Measurements from ENCODE around the gene MGLL.

The MGLL gene

GRCh38 chr3:127747066-127747465 is 75.2 kb downstream of the MGLL start:
- intact Hi-C loops (cut with DNase I): no loop called here
- DNase-seq: peak in 1 of 10 donors; percentile 40

GRCh38 chr3:127746400-127747057 is 75.8 kb downstream of the MGLL start:
- peak in 1 of 10 donors; percentile 26 for DNase-seq
- intact Hi-C loops (cut with DNase I): no loop called here

GRCh38 chr3:127745656-127746399 is 76.5 kb downstream of the MGLL start:
- intact Hi-C loops (cut with DNase I): no loop called here
- DNase-seq: peak in 1 of 10 donors; percentile 66

GRCh38 chr3:127744875-127745274 is 77.4 kb downstream of the MGLL start:
- DNase-seq: peak in 1 of 10 donors; percentile 36
- intact Hi-C loops (cut with DNase I): no loop called here

- peak in 1 of 10 donors; percentile 61 for DNase-seq
- intact Hi-C loops (cut with DNase I): no loop called here
Measured at GRCh38 chr3:127744253-127744815, 78.0 kb downstream of the MGLL start.

GRCh38 chr3:127743351-127744252 is 78.7 kb downstream of the MGLL start:
- intact Hi-C loops (cut with DNase I): no loop called here
- DNase-seq: peak in 1 of 10 donors; percentile 52

GRCh38 chr3:127742580-127742979 is 79.7 kb downstream of the MGLL start:
- peak in 1 of 10 donors; percentile 48 for DNase-seq
- intact Hi-C loops (cut with DNase I): no loop called here

GRCh38 chr3:127741690-127742089 is 80.6 kb downstream of the MGLL start:
- intact Hi-C loops (cut with DNase I): no loop called here
- DNase-seq: no peak

- intact Hi-C loops (cut with DNase I): no loop called here
Measured at GRCh38 chr3:127741246-127741645, 81.1 kb downstream of the MGLL start.

GRCh38 chr3:127740136-127740915 is 82.0 kb downstream of the MGLL start:
- intact Hi-C loops (cut with DNase I): no loop called here
- DNase-seq: peak in 1 of 10 donors; percentile 75

More at GRCh38 chr3:127741246-127741645, 81.1 kb downstream of the MGLL start:
- DNase-seq: peak in 1 of 10 donors; percentile 37

GRCh38 chr3:127739347-127740135 is 82.8 kb downstream of the MGLL start:
- peak in 1 of 10 donors; percentile 55 for DNase-seq
- intact Hi-C loops (cut with DNase I): no loop called here

GRCh38 chr3:127738192-127738840 is 84.0 kb downstream of the MGLL start:
- intact Hi-C loops (cut with DNase I): no loop called here
- peak in 1 of 10 donors; percentile 78 for DNase-seq

- DNase-seq: peak in 1 of 10 donors; percentile 58
- intact Hi-C loops (cut with DNase I): no loop called here
Measured at GRCh38 chr3:127736801-127737539, 85.3 kb downstream of the MGLL start.

GRCh38 chr3:127735767-127736693 is 86.3 kb downstream of the MGLL start:
- intact Hi-C loops (cut with DNase I): no loop called here

GRCh38 chr3:127734754-127735473 is 87.4 kb downstream of the MGLL start:
- intact Hi-C loops (cut with DNase I): no loop called here
- DNase-seq: peak in 1 of 10 donors; percentile 85

More at GRCh38 chr3:127735767-127736693, 86.3 kb downstream of the MGLL start:
- DNase-seq: peak in 1 of 10 donors; percentile 67
